HCT116 (cell line): ENCODE results near the gene CLRN1.

Experiments used
- EZH2 ChIP-seq: fragments of 200-600 bp; sonication (generic); IDR thresholded peaks from 2 replicates; pipeline ENCODE4 v1.6.1; 2017; ENCODE audit warnings: antibody characterized with exemption, mixed run types
- JUND ChIP-seq: IDR thresholded peaks from 2 replicates; pipeline ENCODE4 v1.6.1; 2012
- POLR2A ChIP-seq: IDR thresholded peaks from 2 replicates; pipeline ENCODE4 v1.7.0; 2011; ENCODE audit warnings: borderline replicate concordance; ENCODE audit not compliant: insufficient read depth, insufficient read length; ENCODE audit errors: extremely low read depth
- SIN3A ChIP-seq: IDR thresholded peaks from 2 replicates; pipeline ENCODE4 v1.6.1; 2012; ENCODE audit warnings: low read depth
- YY1 ChIP-seq: IDR thresholded peaks from 2 replicates; pipeline ENCODE4 v1.6.1; 2011; ENCODE audit warnings: low read length, low read depth, moderate library complexity, mild to moderate bottlenecking; ENCODE audit not compliant: insufficient replicate concordance; ENCODE audit errors: extremely low read depth
- ZFX ChIP-seq: fragments of 450-650 bp; IDR thresholded peaks from 2 replicates; pipeline ENCODE4 v1.6.1; 2017
- ZNF274 ChIP-seq: fragments of 200-500 bp; sonication (Bioruptor generic); IDR thresholded peaks from 2 replicates; pipeline ENCODE4 v1.6.1; 2014; ENCODE audit warnings: mild to moderate bottlenecking, low read depth, low read length, inconsistent platforms
- TF ChIP-seq, protein P1 (sequence below), 3 experiments: fragments of 200-600 bp in 1 of 3; sonication (generic) in 1 of 3; IDR thresholded peaks in 2 of 3; conservative IDR thresholded peaks in 1 of 3; 2 replicates each; pipeline ENCODE4 v1.5.1; 2012 to 2017; ENCODE audit warnings: low read depth in 2 of 3, low read length in 2 of 3, antibody characterized with exemption in 1 of 3, borderline replicate concordance in 1 of 3, control low read depth in 1 of 3, mild to moderate bottlenecking in 1 of 3, mixed read lengths in 1 of 3, mixed run types in 1 of 3, moderate library complexity in 1 of 3; ENCODE audit not compliant: insufficient read depth in 1 of 3
- TF ChIP-seq, protein P2 (sequence below): IDR thresholded peaks from 2 replicates; pipeline ENCODE4 v1.6.1; 2012; ENCODE audit warnings: low read depth
- TF ChIP-seq, protein P3 (sequence below): IDR thresholded peaks from 2 replicates; pipeline ENCODE4 v1.6.1; 2011; ENCODE audit warnings: mild to moderate bottlenecking, low read length, moderate library complexity; ENCODE audit not compliant: insufficient replicate concordance; ENCODE audit errors: extremely low read depth

DNA sequence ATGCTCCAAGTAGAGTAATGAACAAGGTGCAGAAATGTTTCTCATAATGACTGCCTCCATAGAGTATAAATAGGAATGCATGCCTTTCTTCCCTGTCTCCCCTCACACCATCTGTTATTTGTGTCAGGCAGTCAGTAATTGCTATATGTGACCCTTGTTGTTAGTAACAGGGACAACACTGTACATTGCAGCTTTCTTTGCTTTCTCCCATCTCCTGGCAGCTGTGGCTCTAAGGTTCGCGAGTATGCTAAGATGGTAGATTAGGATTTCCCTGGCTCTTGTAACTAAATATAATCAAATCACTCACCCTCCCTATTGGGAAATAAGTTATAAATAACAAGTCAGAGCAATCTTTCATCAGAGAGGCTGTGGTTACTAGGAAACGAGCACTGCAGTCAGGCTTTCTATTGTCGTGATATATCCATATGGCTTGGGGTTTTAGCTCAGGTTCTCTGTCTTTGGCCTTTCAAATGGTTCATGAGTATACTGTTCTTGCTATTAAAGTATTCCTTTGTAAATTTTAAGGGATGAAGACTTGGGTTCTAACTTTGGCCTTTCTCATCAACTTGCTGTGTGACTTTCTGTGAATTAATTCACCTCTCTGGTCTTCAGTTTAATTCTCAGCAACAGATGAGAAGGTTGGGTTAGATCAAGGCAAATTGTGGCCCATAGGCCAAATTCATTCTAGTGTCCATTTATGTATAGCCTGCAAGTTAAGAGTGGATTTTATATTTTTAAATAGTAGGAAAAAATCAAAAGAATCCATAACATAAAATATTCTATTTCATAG, 59.2 kb downstream of the CLRN1 start:
- TF ChIP-seq EZH2 (no peak), YY1 (no peak), SIN3A (no peak), ZNF274 (no peak), POLR2A (no peak), JUND (no peak), ZFX (no peak)
- TF ChIP-seq, protein P1, sequence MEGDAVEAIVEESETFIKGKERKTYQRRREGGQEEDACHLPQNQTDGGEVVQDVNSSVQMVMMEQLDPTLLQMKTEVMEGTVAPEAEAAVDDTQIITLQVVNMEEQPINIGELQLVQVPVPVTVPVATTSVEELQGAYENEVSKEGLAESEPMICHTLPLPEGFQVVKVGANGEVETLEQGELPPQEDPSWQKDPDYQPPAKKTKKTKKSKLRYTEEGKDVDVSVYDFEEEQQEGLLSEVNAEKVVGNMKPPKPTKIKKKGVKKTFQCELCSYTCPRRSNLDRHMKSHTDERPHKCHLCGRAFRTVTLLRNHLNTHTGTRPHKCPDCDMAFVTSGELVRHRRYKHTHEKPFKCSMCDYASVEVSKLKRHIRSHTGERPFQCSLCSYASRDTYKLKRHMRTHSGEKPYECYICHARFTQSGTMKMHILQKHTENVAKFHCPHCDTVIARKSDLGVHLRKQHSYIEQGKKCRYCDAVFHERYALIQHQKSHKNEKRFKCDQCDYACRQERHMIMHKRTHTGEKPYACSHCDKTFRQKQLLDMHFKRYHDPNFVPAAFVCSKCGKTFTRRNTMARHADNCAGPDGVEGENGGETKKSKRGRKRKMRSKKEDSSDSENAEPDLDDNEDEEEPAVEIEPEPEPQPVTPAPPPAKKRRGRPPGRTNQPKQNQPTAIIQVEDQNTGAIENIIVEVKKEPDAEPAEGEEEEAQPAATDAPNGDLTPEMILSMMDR (IDR thresholded peaks at IDR 0.05 in 2 of 3, conservative IDR thresholded peaks at IDR 0.05 in 1 of 3; ENCODE audit: borderline replicate concordance in 1 of 3, insufficient read depth in 1 of 3, low read depth in 2 of 3, low read length in 2 of 3) = no peak
- TF ChIP-seq, protein P2, sequence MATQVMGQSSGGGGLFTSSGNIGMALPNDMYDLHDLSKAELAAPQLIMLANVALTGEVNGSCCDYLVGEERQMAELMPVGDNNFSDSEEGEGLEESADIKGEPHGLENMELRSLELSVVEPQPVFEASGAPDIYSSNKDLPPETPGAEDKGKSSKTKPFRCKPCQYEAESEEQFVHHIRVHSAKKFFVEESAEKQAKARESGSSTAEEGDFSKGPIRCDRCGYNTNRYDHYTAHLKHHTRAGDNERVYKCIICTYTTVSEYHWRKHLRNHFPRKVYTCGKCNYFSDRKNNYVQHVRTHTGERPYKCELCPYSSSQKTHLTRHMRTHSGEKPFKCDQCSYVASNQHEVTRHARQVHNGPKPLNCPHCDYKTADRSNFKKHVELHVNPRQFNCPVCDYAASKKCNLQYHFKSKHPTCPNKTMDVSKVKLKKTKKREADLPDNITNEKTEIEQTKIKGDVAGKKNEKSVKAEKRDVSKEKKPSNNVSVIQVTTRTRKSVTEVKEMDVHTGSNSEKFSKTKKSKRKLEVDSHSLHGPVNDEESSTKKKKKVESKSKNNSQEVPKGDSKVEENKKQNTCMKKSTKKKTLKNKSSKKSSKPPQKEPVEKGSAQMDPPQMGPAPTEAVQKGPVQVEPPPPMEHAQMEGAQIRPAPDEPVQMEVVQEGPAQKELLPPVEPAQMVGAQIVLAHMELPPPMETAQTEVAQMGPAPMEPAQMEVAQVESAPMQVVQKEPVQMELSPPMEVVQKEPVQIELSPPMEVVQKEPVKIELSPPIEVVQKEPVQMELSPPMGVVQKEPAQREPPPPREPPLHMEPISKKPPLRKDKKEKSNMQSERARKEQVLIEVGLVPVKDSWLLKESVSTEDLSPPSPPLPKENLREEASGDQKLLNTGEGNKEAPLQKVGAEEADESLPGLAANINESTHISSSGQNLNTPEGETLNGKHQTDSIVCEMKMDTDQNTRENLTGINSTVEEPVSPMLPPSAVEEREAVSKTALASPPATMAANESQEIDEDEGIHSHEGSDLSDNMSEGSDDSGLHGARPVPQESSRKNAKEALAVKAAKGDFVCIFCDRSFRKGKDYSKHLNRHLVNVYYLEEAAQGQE = no peak
- TF ChIP-seq, protein P3, sequence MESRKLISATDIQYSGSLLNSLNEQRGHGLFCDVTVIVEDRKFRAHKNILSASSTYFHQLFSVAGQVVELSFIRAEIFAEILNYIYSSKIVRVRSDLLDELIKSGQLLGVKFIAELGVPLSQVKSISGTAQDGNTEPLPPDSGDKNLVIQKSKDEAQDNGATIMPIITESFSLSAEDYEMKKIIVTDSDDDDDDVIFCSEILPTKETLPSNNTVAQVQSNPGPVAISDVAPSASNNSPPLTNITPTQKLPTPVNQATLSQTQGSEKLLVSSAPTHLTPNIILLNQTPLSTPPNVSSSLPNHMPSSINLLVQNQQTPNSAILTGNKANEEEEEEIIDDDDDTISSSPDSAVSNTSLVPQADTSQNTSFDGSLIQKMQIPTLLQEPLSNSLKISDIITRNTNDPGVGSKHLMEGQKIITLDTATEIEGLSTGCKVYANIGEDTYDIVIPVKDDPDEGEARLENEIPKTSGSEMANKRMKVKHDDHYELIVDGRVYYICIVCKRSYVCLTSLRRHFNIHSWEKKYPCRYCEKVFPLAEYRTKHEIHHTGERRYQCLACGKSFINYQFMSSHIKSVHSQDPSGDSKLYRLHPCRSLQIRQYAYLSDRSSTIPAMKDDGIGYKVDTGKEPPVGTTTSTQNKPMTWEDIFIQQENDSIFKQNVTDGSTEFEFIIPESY = no peak
